H1 (cell line): ENCODE data around the gene YAP1. TPM values are rescaled to one million over a fixed set of nuclear protein-coding genes. Genes with fewer than 3 reads are reported as not detected.

Experiments
- ASH2L ChIP-seq: fragments of 200-600, 300-600 bp; sonication (generic); IDR thresholded peaks from one replicate; pipeline ENCODE4 v1.7.1; 2017; ENCODE audit warnings: low read length
- CBX8 ChIP-seq: fragments of 300-800, 300-1000 bp; sonication (generic); IDR thresholded peaks from 2 replicates; pipeline ENCODE4 v1.7.1; 2016; ENCODE audit warnings: low read depth, low read length, borderline replicate concordance
- polyA plus RNA-seq, 7 experiments: library from polyadenylated mRNA; depleted of rRNA in 3 of 7; stranded (reverse) in 5 of 7; unstranded in 2 of 7; fragments of >200 nt in 5 of 7; fragments of 200-250 nt in 2 of 7; gene quantifications; 1 replicate in 5 of 7; 2 replicates in 1 of 7; 4 replicates in 1 of 7; pipeline versions ENCODE4 v1.2.1 to v1.2.3, GENCODE V29; 2011 to 2013; ENCODE audit warnings: missing spikeins in 2 of 7, mixed read lengths in 2 of 7
- total RNA-seq: library from RNA; stranded (reverse); fragmentation: NEBNext Ultra II Directional; extraction: Animal tissue kit (Norgen Biotek cat#: 25700); gene quantifications from 2 replicates; pipeline ENCODE4 v1.2.1, GENCODE V29; 2021

Gene YAP1
- total and polyA plus RNA-seq, 2 of the 8 experiments (the other 6 are each of a cell fraction or from before 2014, with no cell fraction given): 62.0 to 108 TPM

DNA sequence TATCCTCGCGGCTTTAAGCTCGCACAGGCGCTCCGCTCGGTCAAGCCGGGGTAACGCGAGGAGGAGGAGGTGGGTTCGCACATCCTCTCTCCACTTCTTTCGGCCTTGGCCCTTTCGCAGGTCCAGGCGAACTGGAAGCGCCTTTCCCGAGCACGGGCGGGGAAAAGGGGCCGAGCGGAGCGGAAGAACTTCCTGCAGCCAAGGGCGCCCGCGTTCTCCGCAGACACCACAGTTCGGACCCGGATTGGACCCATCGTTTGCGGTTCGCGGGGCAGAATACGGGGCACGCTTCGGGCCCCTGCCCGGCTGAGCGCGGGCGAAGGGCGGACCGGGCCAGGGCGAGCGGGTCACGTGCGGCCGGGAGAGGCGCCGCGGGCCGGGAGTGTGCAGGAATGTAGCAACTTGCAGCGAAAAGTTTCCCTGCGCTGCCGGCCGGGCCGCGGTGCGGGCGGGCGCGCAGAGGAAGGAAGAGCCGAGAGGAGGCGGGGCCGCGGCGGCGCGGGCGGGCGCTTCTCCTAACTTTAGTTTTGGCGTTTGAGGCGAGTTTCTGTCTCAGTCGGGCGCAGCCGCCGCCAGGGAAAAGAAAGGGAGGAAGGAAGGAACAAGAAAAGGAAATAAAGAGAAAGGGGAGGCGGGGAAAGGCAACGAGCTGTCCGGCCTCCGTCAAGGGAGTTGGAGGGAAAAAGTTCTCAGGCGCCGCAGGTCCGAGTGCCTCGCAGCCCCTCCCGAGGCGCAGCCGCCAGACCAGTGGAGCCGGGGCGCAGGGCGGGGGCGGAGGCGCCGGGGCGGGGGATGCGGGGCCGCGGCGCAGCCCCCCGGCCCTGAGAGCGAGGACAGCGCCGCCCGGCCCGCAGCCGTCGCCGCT, at the start of gene YAP1 (continued):
- TF ChIP-seq CBX8 (no peak), ASH2L (peak; percentile 97)
- TF ChIP-seq, all 59 proteins: peak for 20
